Measurements from ENCODE around the gene TGFBR2.

DNA sequence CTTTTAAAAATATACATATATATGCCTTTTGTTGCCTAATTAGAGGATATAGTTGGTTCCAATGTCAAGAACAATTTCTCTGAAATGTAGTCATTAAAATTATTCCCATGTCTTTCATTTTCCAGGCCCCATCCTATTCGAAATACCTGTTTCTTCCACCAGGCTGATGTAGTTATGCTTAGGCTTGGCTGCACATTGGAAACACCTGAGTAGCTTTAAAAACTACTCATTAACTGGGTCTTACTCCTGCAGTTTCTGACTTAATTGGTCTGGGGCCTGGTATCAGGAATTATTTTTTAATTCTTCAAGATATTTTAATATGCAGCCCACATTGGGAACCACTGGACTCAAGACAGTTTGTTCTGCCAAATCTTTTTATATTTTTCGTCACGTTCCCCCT lies 53.7 kb downstream of the TGFBR2 start:
- TF ChIP-seq RAD21 (IDR thresholded peaks at IDR 0.05; ENCODE audit: low read depth) (no peak), ZBTB33 (IDR thresholded peaks at IDR 0.05; ENCODE audit: extremely low read depth, insufficient replicate concordance, low read length) (no peak), CEBPB (IDR thresholded peaks at IDR 0.05; ENCODE audit: low read depth) (no peak), POLR2AphosphoS5 (IDR thresholded peaks at IDR 0.05; ENCODE audit: low read depth, low read length) (no peak), EZH2phosphoT487 (IDR thresholded peaks at IDR 0.05; ENCODE audit: borderline replicate concordance) (no peak)
- TF ChIP-seq, protein P1, sequence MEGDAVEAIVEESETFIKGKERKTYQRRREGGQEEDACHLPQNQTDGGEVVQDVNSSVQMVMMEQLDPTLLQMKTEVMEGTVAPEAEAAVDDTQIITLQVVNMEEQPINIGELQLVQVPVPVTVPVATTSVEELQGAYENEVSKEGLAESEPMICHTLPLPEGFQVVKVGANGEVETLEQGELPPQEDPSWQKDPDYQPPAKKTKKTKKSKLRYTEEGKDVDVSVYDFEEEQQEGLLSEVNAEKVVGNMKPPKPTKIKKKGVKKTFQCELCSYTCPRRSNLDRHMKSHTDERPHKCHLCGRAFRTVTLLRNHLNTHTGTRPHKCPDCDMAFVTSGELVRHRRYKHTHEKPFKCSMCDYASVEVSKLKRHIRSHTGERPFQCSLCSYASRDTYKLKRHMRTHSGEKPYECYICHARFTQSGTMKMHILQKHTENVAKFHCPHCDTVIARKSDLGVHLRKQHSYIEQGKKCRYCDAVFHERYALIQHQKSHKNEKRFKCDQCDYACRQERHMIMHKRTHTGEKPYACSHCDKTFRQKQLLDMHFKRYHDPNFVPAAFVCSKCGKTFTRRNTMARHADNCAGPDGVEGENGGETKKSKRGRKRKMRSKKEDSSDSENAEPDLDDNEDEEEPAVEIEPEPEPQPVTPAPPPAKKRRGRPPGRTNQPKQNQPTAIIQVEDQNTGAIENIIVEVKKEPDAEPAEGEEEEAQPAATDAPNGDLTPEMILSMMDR (IDR thresholded peaks at IDR 0.05 in 2 of 3, conservative IDR thresholded peaks at IDR 0.05 in 1 of 3; ENCODE audit: borderline replicate concordance in 1 of 3, insufficient read depth in 1 of 3, low read depth in 2 of 3, low read length in 2 of 3) = no peak
